GM18519 (cell line): Measurements from ENCODE around the gene RTN4.
"Not testable (repeated sequence)": the region's sequence is repeated elsewhere in the genome, so short reads cannot be mapped to it uniquely, and the experiment has no call there.

Experiments used
- ATAC-seq: cut with Tn5 transposase; IDR thresholded peaks from one replicate; pipeline ENCODE4 v1.9.1; 2021; ENCODE audit warnings: mild to moderate bottlenecking, moderate library complexity; ENCODE audit not compliant: unreplicated experiment, low FRiP score

RTN4 gene

GRCh38 chr2:55011831-55012671 is 38.2 kb downstream of the RTN4 start:
- no peak for ATAC-seq

GRCh38 chr2:55010915-55011314 is 39.3 kb downstream of the RTN4 start:
- ATAC-seq = no peak

DNA sequence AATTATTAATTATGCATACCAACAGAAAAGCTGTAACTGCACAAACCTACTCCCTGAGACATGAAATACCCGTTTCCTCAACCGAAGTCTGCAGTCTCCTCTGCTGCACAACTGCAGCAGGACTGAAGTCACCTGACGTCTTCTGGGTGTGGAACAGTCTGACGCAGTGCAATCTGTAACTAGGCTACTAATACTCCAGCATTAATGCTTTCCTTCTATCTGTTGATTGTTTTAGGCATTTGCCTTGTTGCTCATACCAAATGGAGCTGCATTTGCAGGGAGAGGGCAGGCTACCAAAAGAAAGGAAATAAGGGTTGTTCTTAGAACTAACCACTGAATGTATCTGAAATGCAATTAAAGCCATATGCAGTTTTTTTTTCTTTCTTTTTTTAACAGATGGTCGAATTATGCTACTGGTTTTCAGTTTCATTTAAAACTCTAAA is 40.1 kb downstream of the RTN4 start:
- peak; percentile 92 for ATAC-seq

DNA sequence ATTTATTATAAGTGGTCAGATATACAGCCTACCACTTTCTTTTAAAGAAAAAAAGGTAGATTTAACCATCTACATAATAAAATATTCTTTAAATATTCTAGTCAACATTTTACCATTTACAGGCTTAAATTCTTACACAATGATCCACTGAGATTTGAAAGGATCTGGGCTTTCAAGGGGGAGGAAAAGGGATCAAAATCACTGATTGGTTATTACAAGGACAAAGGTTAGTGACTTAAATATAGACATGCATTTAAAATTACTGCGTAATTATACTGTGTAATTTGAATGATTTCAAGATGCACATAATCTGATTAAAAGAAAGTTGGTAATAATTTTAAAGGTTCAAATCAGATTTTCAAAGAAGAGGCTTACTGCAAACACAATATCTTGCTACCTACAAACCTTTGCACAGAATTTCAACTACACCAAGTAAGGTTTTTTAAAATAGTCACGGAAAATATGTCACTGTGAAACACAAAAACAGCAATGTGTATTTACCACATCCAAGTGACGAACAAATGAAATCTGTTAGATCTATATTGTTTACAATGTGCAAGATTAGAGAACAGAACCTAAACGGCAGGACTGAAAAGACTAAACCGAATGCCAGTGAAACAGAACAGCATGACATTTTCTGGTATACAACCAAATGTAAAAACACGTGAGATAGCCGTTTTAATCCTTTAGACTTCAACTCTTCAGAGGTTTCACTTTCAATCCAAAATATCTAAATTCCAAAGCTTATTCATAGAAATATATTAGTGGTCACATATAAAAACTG is 40.8 kb downstream of the RTN4 start:
- no peak for ATAC-seq

- no peak for ATAC-seq
These were observed 43.9 kb downstream of the RTN4 start for GRCh38 chr2:55006306-55006705.

GRCh38 chr2:55003706-55004639 is 46.3 kb downstream of the RTN4 start:
- no peak for ATAC-seq

DNA sequence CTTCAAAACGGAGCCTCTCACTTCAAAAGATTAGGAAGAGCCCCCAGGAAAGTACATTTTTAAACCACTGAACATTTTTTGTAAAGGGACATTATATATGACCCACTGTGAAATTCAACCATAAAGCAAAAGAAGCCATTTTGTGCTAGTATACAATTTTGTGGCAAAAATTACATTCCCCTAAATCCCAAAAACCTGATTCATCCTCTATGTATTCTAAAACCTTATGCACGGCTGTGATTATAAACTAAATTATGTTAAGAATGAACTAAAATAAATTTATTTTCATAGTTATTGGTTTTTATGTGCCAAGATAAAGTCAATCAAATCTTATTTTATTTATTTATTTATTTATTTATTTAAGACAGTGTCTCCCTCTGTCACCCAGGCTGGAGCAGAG is 48.5 kb downstream of the RTN4 start:
- no peak for ATAC-seq

DNA sequence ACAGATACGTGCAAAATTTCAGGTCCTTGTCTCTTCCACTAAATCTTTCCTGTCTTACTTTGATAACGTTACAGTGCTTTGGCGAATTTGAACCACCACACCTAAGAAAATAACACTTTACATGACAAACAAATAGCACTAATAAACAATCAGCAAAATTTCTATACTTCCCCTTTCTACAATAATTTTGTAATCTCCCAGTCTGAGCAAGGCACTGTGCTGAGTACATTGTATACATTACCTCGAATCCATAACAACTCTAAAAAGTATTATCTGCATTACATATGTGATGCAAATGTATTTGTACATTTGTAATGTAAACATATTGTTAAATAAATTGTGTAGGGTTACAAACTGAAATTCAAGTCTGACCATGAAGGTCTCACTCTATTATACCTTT is 49.9 kb downstream of the RTN4 start:
- ATAC-seq = no peak

- no peak for ATAC-seq
These were observed 51.1 kb downstream of the RTN4 start for GRCh38 chr2:54999182-54999581.

DNA sequence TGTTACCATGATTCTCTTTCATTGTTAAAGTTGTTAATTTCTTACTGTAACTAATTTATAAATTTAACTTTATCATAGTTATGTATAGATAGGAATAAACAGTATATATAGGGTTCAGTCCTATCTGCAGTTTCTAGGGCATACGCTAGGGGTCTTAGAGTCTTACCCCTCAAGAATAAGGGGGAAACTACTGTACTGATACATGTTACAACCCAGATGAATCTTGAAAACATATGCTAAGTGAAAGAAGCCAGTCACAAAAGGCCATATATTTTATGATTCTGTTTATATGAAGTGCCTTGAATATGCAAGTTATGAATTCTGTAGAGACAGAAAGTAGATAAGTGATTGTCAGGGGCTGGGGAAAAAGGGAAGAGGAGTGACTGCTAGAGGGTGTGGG is 52.4 kb downstream of the RTN4 start:
- no peak for ATAC-seq

DNA sequence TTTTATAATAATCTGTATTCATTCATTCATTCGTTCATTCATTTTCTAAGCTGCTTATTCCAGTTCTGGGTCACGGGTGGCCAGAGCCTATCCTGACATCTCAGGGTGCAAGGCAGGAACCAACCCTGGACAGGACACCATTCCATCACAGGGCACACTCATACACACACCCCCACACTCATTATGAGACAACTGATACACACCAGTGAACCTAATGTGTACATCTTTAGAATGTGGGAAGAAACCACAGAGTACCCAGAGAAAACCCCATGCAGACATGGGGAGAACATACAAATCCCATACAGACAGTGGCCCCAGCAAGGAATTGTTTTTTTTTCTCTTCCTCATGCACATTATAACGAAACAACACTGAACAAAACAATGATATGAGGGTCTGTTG is 54.7 kb downstream of the RTN4 start:
- no peak for ATAC-seq

DNA sequence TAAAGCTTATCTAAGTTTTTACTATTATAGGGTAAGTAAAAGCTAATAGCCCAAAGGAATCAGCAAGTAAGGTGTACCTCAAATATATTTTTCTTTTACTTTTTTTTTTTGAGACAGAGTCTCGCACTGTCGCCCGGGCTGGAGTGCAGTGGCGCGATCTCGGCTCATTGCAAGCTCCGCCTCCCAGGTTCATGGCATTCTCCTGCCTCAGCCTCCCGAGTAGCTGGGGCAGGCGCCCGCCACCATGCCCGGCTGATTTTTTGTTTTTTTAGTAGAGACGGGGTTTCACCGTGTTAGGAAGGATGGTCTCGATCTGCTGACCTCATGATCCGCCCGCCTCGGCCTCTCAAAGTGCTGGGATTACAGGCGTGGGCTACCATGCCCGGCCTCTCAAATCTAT is 59.6 kb downstream of the RTN4 start:
- ATAC-seq = not testable (repeated sequence)

DNA sequence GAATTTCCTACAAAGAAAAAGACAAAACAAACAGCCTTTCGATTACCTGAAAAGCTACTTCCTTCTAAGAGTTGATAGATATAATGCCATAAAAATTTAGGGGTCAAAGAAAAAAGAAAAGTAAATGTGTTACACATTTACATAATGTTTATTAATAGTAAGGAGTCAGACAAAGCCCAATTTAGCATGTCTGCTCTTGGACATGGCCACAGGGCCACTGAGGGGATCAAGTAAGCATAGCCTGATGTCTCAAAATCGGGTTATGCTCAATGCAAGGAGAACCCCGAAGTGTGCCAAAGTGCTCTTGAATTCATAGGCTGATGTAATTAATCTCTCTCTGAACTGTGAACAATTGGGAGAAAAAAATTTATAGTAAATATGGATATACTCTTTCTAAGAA is 61.6 kb downstream of the RTN4 start:
- ATAC-seq = no peak

DNA sequence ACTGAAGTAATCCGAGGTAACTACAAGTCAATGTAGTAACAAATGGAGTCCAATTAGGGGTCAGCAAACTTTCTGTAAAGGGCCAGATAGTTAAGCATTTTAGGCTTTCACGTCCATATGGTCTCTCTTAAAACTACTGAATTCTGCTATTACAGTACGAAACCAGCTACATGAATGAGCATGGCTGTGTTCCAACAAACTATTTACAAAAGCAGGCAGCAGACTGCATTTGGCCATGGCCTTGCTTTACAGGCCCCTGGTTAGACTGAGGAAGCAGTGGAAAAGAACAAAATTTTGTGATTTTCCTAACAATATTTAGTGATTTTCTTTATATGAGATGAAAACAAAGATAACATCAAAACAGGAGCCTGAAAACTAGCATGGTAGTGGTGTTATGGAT is 64.0 kb downstream of the RTN4 start:
- ATAC-seq = no peak

DNA sequence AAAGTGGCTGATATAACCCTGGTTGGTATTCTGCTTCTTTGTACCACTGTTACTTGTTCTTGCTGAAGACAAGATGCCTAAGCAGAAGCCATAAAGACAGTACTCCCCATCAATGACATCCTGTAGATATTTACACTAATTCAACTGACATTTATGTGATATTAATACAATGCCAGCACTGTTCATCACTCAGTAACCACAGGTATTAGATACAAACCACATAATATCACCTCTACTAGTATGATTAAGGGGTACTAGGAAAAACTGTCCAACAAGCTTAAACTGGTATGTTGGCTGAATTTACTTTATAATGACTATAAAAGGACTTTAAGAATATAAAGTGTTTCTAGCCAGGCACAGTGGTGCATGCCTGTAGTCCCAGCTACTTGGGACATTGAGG is 65.8 kb downstream of the RTN4 start:
- no peak for ATAC-seq

DNA sequence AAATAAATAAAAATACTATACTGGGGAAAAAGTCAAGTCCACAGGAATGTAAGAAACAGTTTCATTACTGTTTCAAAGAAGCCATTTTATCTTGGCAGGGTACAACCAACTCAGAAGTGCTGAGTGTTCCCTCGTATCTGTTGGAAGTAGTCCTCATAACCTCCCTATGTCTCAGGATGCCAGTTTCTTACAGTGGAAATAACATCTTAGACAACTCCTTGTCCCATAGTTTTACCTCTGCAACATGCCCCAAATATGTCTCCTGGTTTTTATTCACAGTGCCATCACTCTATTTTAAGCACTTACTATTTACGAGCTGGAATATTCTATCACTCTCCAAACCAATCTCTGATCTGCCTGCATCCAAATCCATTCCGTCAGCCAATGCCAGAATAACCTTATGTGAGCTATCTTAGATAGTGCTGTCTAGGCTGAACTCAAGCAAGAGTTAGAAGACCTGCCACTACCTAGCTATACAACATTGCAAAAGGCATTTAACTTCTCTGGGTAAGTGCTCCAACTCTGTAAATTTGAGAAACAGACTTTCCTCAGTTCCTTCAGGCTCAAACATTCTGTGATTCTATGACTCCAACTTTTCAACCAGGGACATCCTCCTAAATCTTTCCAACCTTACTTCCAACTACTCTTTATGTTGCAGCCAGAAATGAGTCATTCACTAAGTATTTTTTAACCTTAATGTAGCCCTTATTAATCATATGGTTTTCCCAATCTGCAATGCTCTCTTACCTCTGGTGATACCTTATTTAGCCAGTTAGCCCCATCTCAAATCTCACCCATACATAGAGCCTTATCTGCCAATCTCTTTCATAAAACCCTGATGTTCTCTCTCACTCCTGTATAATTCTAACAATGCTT is 66.7 kb downstream of the RTN4 start:
- no peak for ATAC-seq

DNA sequence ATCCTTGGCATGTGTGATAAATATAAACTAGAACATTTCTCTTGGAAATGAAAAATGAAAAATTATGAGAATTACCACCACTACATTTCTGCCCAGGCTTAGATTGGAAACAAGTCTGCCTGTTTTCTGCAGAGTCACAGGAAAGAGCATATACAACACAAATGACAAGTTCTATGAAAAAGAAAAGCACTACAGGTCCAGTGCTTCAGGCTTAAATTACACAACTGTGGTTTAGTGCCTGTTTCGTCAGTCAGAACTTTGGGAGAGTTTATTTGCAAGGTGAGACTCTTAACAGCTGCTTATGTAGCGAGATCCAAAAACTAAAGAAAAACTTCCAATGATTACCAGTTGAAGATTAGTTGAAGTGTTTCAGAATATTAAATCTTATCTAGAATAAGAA is 68.9 kb downstream of the RTN4 start:
- ATAC-seq = no peak

GRCh38 chr2:54979321-54980044 is 70.8 kb downstream of the RTN4 start:
- no peak for ATAC-seq

GRCh38 chr2:54977149-54977548 is 73.1 kb downstream of the RTN4 start:
- ATAC-seq = peak; percentile 93
